T-helper 2 cell (primary cell): ENCODE measurements around the gene RAB30.

Experiments used
- DNase-seq, 5 experiments: peaks; one replicate each; pipeline versions ENCODE4 v3.0.0 to v3.0.0-alpha.2; 2012 to 2022

RAB30 gene

GRCh38 chr11:82942376-82942775 is 129.3 kb downstream of the RAB30 start:
- DNase-seq, result no peak

GRCh38 chr11:82939456-82939855 is 132.2 kb downstream of the RAB30 start:
- DNase-seq, result no peak

- no peak for DNase-seq
Measured at GRCh38 chr11:82937554-82937953, 134.1 kb downstream of the RAB30 start.

- no peak for DNase-seq
Measured at GRCh38 chr11:82936261-82936660, 135.4 kb downstream of the RAB30 start.

GRCh38 chr11:82932564-82932963 is 139.1 kb downstream of the RAB30 start:
- peak in 1 of 5 experiments; percentile 84 for DNase-seq

- DNase-seq, result no peak
Measured at GRCh38 chr11:82930734-82931133, 141.0 kb downstream of the RAB30 start.

GRCh38 chr11:82930229-82930628 is 141.5 kb downstream of the RAB30 start:
- no peak for DNase-seq

GRCh38 chr11:82929121-82929520 is 142.6 kb downstream of the RAB30 start:
- DNase-seq, result no peak

- DNase-seq, result peak in 2 of 5 experiments; percentile 31 to 80
Measured at GRCh38 chr11:82927264-82927880, 144.3 kb downstream of the RAB30 start.

- no peak for DNase-seq
Measured at GRCh38 chr11:82924522-82925224, 147.0 kb downstream of the RAB30 start.
